Body of pancreas (tissue), 4 donors: Measurements from ENCODE around the gene SLCO1A2.

ENCODE experiments used
- POLR2A ChIP-seq, 3 donors: fragments of 450-650 bp; IDR thresholded peaks; one replicate each; pipeline ENCODE4 v1.6.1; 2016; ENCODE audit warnings: antibody characterized with exemption in 3 of 3, mild to moderate bottlenecking in 2 of 3
- TF ChIP-seq, protein P1 (sequence below), 7 experiments: fragments of 450-650 bp in 4 of 7; fragments of 200-600 bp in 3 of 7; sonication (generic) in 3 of 7; IDR thresholded peaks; one replicate each; pipeline ENCODE4 v1.5.1; 2016 to 2019; ENCODE audit warnings: antibody characterized with exemption in 7 of 7

DNA sequence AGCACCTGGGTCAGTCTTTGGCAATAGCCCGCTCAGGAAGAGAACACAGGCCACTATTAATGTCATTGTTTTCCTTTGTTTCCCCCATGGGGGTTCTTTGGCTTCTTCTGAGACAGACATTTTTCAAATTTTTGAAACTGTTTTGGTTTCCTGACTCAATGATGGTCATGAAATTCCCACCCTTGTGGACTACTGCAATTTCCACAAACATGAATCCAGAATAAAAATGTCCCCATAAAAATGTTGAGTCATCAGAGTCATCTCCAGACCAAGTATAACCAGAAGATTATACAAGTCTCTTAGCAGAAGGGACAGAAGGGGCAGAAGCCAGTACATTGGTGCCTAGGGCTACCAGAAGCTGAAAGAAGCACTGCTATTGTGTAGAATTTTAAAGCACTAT lies 29.1 kb downstream of the SLCO1A2 start:
- no peak for TF ChIP-seq POLR2A (IDR thresholded peaks at IDR 0.05)
- TF ChIP-seq, protein P1, sequence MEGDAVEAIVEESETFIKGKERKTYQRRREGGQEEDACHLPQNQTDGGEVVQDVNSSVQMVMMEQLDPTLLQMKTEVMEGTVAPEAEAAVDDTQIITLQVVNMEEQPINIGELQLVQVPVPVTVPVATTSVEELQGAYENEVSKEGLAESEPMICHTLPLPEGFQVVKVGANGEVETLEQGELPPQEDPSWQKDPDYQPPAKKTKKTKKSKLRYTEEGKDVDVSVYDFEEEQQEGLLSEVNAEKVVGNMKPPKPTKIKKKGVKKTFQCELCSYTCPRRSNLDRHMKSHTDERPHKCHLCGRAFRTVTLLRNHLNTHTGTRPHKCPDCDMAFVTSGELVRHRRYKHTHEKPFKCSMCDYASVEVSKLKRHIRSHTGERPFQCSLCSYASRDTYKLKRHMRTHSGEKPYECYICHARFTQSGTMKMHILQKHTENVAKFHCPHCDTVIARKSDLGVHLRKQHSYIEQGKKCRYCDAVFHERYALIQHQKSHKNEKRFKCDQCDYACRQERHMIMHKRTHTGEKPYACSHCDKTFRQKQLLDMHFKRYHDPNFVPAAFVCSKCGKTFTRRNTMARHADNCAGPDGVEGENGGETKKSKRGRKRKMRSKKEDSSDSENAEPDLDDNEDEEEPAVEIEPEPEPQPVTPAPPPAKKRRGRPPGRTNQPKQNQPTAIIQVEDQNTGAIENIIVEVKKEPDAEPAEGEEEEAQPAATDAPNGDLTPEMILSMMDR (IDR thresholded peaks at IDR 0.05): no peak
